ENCODE measurements around the gene TSPAN12.

The TSPAN12 gene

DNA sequence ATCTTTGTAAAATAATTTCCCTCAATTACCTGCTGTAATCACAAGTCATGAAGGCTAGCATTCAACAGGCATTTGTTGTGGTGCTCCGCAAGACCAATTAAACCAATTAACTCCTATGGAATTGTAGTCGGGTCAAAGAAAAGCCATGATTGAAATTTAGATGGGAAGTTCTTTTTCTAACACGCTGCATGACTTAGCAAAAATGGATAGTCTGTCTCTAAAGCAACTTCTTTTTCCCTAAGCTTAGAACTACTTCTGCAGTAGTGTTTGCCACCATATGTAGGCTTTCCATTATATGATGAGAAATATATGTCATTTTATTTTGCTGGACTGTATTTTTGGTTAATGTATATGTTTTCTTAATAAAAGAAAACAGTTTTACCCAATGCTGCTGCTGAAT, 119.1 kb downstream of the TSPAN12 start:
- DNase-seq = no peak

Measured in T1000 (cell line).